ENCODE data around the gene C19orf38.

C19orf38 gene

GRCh38 chr19:10916602-10917001 is 68.4 kb downstream of the C19orf38 start:
- no peak for TF ChIP-seq CTCF (IDR thresholded peaks at IDR 0.05; ENCODE audit: low read depth, low read length)

GRCh38 chr19:10918359-10918758 is 70.1 kb downstream of the C19orf38 start:
- no peak for TF ChIP-seq CTCF (IDR thresholded peaks at IDR 0.05; ENCODE audit: low read depth, low read length)
- DNase-seq (ENCODE audit: extremely low read depth, low read depth) = no peak

More at GRCh38 chr19:10916602-10917001, 68.4 kb downstream of the C19orf38 start:
- DNase-seq (ENCODE audit: extremely low read depth, low read depth) = no peak

Data from AG09319 (cell line).